Pons (tissue), 1 donor: Measurements from ENCODE around the gene CAMKK2.
"Not testable (repeated sequence)": the region's sequence is repeated elsewhere in the genome, so short reads cannot be mapped to it uniquely, and the experiment has no call there.

Source experiments
- DNase-seq: peaks from one replicate; pipeline ENCODE4 v3.0.0-alpha.2; 2016; ENCODE audit warnings: low spot score

CAMKK2 gene

DNA sequence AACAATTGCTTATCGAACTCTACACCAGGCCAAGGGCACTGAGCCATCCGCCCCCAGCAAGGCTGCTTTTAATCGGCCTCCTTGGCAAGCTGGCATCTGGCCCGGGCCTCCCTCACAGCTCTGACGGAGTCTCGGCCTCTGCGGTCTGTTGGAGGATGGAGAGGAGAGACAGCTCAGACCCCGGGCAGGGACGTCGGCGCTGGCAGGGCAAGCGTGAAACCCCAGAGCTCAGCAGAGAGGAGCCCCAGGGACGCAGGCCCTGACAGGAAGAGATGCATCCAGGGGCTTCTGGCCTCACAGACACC is 17.5 kb downstream of the CAMKK2 start:
- no peak for DNase-seq

DNA sequence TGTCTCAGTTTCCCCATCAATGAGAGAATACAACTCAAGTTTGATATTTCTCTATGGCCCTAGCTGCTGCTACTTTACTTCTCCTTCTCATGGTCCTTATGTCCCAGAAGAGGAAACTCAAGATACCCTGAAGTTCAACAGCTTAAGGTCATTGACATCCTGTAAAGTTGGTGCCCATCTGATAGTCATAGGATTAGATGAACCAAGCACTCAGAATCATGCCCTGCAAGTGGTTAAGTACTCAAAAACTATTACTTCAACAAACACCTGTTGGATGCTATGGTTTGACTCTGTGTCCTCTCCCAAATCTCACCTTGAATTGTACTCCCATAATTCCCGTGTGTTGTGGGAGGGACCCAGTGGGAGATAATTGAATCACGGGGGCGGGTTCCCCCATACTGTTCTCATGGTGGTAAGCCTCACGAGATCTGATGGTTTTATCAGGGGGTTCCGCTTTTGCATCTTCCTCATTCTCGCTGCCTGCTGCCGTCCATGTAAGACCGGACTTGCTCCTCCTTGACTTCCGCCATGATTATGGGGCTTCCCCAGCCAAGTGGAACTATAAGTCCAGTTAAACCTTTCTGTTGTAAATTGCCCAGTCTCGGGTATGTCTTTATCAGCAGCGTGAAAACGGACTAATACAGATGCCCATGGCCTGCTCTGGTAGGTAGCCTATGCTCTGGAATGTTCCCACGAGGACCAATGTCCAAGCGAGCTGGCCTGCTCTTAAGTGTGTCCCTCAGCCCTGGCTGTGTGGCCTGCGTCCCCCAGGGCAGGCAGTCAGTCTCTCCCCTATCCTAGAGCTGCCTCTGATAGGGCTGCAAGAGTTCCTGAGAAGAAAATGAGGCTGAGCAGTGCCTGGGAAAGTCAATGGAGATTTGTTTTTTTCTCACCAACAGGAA is 18.1 kb downstream of the CAMKK2 start:
- no peak for DNase-seq

DNA sequence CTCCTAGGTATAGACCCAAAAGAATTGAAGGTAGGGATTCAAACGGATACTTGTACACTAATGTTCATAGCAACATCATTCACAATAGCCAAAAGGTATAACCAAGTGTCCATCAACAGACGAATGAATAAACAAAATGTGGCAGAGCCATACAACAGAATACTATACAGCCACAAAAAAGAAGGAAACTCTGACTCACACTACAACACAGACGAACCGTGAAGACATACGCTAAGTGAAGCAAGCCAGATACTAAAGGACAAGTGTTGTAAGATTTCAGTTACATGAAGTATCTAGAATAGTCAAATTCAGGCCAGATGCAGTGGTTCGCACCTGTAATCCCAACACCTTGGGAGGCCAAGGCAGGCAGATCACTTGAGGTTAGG is 19.1 kb downstream of the CAMKK2 start:
- no peak for DNase-seq

DNA sequence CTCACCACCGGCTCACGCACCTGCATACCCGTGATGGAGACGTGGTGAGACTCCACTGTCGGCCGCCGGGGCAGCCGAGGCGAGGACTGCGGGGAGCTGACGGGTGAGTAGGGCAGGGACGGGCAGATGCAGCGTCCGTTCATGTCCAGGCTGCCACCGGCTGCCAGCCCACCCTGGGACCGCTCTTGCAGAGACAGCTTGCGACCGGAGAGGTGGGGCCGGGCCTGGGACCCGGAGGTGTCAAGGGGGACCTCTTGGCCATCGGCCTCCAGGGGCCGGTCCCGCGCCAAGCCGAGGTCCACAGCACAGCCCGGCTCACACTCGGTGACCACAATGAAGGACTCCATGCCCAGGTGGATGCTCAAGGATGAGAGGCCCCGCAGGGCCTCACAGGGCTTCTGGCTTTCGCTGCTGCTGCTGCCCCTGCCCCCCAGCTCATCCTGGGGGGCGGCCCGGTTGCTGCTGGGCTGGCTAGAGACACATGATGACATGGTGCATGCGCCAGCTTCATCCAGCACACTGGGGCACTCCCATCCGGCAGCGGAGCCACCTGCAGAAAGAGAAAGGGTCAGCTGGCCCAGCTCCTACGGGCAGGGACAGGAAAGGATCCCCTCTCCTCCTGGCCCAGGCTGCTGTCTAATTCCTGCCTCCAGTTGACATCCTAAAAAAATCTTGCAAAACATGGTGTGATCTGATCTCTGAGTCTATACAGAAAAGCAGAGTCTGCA is 22.3 kb downstream of the CAMKK2 start:
- DNase-seq, result no peak

DNA sequence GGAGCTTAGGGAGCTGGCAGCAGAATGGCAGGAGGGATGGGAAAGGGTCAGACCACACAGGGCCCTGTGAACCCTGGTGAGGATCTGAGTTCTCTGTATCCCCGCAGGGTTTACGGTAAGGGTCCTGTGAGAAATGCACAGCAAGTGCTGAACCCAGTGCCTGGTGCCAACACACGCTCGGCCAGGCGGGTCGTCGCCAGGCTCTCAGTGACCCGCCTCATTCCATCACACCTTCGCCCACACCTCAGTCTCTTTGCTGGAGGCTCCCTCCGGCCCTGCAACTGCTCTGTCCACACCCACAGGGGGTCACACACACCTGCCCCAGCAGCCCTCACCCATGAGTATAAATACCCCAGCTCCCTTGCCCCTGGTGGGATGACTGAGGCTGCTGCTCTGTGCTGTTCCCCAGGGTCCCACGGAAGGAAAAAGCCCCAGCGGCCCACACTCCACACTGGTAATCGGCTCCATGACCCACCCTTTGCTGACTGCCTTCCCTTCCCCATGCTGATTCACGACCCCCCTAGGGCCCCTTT is 23.1 kb downstream of the CAMKK2 start:
- DNase-seq, result no peak

DNA sequence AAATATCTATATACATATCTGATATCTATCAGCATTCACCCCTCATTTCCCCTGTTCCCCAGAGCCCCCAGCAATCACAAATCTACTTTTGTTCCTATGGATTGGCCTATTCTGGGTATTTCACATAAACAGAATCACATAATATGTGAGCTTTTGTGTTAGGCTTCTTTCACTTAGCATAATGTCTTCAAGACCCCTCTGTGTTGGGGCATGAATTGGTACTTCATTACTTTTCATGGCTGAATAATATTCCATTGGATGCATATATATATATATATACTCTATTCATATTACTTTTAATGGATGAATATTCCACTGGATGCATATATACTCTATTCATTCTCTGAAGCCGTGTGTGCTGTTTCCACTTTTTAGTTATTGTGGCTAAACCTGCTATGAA is 28.7 kb downstream of the CAMKK2 start:
- no peak for DNase-seq

DNA sequence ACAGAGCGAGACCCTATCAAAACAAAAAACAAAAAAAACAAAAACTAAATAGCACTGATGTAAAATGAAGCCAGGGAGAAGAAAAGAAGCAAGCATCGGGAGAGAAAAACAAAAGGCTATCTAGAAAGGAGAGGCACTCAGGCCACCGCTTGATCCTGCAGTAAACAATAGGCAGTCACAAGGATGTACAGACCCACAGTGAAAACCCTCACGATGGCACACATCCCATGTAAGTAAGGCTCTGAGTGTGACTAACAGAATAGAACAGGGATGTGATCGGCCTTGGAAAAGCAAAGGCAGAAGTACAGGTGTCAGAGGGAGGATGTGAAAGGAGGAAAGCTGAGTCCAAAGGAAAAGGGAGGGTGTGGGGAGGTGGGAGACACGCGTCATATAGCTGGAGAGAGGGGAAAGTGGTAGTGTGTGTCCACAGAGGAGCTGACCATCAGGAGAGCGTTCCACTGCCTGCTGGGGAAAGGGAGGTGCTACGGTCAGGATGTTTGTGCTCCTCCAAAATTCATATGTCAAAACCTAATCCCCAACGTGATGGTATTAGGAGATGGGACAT is 31.5 kb downstream of the CAMKK2 start:
- peak; percentile 75 for DNase-seq

DNA sequence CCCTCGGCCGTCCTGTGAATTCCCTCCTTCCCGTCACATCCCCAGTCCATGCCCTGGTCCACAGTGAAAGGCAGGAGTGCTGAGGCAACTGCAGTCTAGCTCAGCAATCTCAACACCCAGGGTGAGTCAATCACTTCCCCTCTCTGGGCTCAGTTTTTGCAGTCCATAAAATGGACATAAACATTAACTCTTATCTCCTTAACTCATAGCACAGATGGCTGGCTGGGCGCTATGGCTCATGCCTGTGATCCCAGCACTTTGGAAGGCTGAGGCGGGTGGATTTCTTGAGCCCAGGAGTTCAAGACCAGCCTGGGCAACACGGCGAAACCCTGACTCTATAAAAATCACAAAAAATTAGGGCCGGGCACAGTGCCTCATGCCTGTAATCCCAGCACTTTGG is 32.4 kb downstream of the CAMKK2 start:
- no peak for DNase-seq

DNA sequence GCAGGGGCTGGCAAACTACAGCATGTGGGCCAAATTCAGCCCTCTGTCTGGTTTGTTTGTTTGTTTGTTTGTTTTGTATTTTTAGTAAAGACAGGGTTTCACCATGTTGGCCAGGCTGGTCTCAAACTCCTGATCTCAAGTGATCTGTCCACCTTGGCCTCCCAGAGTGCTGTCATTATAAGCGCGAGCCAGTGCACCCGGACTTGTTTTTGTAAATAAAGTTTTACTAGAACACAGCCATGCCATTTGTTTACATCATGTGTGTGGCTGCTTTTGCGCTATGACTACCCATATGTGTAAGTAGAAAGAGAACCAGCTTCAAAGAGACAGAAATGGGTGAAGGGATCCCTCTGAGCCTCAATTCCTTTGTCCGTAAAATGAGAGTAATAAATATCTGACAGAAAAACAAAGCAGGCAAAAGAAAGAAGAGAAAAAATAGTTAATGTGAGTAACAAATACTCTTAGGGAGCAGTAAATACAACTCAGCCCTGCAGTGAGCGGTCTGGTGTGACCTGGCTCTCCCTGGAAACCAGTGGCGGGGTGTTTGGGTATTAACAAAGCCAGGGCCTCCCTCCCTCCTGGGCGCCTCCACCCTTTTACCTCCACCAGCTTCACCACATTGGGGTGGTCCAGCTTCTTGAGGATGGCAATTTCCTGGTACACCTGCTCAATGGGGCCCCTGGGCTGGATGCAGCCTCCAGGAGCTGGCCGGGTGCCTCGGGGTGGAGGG is 33.1 kb downstream of the CAMKK2 start:
- no peak for DNase-seq

DNA sequence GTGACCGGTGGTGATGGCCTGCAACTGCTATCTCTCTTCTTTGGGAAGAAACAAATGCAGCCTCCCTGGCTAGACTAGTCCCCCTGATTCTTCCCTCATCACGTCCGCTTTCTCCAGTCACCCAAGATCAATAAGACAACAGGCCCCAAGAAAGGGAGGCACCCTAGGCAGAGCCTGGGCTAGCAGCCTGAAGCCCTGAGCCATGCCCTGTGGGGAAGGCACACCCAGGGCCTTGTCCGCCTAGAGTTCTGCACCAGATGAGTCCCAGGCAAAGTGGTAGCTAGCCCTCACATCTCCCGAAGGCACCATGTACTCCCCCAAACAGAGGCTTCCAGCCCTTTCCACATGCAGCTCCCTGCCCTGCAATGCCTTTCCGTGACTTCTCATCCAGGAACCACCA is 35.1 kb downstream of the CAMKK2 start:
- DNase-seq, result no peak

DNA sequence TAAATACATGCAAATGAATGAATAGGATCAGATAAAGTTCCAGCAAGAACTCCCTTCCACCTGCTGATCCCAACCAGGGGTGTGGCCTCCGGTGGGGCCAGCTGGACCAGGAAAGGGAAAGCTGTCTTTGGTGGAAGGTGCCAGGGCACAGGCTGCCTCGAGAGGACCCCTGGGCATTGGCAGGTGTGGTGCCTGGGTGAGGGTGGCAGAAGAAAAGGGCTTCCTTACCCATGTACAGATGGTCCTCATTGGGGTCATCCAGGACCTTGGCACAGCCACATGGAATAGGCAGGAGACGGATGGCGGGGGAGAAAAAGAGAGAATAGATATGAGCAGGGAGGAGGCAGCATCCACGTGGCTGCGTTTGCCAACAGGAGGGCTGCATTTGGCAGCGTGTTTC is 36.4 kb downstream of the CAMKK2 start:
- DNase-seq, result no peak

DNA sequence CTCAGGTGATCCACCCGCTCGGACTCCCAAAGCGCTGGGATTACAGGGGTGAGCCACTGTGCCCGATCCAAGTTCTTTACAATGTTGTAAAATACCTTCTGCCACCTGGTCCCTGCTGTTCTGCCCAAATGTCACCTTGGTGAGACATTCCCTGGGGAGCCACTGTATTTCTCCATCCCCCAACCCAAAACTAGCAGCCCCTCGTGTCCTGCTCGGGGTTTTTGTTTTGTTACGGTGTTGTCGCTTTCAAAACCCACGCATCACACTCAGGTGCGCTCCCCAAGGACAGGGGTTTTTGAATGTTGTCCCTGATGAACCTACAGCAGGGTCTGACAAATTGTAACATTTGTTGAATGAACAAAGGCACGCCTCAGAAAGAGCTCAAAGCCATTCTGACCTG is 37.4 kb downstream of the CAMKK2 start:
- DNase-seq, result no peak

DNA sequence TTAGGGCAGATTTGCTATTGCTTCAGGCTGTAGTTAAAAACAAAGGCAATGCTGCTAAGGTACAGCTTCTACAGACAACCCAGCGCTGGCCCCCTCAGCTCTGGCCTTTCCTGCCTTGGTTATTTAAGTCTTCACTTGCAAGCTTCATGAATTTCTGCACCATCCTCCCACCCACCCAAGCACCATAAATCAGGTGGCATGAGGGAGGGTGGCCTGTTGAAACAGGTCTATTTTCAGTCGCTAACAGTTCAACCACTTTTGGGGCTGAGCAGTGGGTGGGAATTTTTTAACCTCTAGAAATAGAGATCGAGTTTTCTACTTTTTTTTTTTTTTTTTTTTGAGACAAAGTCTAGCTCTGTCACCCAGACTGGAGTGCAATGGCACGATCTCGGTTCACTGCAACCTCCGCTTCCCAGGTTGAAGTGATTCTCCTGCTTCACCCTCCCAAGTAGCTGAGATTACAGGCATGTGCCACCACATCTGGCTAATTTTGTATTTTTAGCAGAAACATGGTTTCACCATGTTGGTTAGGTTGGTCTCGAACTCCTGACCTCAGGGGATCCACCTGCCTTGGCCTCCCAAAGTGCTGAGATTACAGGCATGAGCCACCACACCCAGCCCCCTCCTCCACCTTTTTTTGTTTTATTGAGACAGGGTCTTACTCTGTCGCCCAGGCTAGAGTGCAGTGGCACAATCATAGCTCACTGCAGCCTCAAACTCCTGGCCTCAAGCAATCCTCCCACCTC is 38.6 kb downstream of the CAMKK2 start:
- not testable (repeated sequence) for DNase-seq

DNA sequence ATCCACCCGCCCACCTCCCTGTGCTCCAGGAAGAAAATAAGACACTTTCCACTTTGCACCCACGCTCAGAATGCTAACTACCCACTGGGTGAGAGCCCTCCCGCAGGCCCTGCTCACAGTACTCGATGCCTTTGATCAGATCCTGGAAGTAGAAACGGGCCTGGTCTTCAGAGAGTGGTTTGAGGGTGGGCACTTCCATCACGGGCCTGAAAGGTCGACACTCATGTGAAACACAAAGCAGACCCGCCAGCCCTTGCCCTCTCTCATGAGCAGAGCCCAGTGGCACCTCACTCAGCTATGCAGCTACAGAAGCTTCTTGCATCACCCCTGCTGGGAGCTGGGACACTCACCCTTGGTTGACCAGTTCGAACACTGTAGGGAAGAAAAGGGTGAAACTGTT is 41.1 kb downstream of the CAMKK2 start:
- no peak for DNase-seq

DNA sequence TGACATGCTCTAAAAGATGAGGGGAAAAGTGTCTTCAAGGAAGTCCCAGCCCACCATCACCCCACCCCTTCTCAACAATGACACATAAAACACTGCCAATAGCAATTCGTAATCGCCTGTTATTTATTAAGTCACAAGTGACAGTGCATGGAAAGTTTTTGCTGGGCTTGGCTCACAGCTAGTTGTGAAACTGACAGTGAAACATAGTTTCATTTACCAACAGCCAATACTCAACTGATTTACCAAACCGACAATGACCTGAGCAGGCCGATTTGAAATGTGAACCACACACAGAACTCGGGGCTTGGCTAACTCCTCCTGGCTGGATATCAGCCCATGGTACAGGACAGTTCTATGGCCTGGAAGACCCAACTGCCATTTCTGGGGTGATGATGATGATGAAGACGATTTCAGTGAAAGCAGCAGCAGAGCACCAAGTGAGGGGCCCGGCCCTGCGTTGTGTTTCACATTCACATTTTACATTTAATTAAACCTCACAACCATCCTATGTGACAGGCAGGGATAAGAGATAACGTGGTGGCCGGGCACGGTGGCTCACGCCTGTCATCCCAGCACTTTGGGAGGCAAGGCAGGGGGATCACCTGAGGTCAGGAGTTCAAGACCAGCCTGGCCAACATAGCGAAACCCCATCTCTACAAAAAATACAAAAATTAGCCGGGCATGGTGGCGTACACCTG is 42.7 kb downstream of the CAMKK2 start:
- no peak for DNase-seq

DNA sequence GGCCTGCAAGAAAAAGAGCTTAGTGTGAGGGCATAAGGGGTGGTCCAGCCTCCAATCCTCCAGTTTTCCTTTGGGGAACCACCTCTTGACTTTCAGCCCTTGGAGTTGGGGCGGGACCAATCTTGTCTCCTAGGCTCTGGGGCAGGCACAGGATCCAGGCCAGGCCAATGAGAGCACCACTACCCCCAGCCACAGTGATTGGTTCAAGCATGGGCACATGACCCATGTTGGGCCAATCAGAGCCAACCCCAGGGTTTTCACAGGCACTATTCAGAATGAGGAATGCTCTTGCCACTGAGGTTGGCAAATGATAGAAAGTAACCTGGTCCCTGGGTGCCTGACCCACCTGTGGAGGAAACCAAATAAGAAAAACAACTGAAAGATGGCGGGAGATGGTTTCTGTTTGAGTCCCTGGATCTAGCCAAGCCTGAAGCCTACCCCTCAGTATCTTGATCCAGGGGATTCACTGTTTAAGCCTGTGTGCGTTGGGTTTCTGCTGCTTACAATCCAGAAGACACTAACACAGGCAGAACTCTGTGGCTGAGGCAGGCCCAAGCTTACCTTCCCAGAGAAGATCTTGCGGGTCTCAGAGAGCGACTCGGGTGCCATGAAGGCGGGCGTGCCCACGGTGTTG is 43.7 kb downstream of the CAMKK2 start:
- DNase-seq, result no peak

DNA sequence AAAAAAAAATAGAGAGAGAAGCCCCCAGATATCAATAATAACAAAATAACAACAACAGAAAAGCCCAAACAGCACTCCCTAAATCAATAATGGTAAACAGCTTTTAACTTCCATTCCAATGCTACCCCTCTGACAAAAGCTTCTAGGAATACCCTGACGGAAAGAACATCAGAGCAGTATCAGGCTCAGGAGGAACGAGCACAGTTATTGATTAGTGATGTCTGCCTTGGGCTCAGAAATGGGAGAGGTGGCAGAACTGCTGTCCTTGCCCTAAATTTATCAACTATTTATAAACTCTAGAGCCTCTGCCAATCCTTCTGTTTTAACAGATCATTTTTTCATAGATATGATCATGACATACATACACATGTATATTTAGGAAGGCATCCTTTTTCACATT is 44.7 kb downstream of the CAMKK2 start:
- DNase-seq, result no peak

DNA sequence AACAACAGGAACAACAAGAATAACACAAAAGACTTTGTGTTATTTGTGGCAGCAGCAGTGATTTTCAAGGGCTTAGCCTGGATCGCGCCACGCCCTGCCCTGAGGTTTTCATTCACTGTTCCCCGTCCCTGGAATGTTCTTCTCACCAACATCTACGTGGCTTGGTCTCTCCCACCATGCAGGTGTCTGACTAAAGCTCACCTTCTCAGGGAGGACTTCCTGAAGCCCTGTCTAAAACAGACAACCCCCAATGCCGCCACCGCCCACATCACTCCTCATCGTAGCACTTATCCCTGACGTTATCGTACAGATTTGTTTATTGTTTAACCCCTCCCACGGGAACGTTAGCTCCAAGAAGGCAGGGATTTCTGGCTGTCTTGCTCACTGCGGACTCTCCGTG is 46.1 kb downstream of the CAMKK2 start:
- DNase-seq, result no peak

DNA sequence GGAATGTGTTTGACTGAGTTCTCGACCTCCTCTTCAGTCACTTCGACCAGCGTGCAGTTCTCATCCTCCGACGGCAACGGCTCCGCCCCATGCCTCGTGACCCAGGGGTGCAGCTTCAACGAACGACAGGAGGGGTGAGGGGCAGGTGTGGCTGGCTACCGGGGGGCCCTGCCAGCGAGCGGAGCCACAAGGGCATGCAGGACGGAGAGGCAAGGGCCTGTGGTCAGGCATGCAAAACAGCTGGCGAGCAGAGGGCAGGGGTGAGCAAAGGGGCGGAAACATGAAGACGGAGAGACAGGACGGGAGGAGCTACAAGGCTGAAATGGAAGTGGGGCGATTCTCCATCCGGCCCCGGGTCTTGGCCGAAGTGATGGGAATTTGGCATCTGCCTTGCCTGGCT is 47.9 kb downstream of the CAMKK2 start:
- no peak for DNase-seq

DNA sequence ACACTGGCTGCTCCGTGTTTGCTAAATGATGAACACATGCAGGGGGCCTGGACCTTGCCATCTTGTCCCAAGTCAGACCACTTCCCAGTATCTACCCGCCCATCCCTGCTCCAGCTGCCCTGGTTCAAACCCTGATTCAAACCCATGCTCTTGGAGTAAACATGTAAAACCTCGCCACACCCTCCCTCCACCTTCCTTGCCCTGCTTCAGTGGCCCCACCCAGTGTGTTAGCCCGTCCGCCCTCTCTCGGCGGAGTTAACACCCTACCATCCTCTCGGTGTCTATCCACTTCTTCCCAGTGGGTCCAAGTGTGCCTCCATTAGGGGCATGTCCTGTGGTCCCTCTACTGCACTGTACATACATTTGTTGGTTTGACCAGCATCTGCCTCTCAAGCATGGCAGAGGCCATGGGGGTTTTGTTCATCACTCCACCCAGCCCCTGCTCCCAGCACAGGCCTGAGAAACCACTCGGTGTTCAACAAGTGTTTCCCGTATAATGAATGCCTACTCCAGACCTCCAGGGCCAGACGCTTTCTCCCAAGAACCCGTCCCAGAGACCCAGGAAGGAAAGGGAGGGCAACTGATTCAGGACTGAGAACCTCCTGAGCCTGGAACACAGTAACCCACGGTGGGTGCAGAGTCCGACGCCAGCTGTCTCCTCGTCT is 49.5 kb downstream of the CAMKK2 start:
- DNase-seq, result no peak
